AG09309 (cell line): ENCODE data around the gene PROKR2.
A peak's percentile ranks its signal among the peaks of the same experiment; 100 is the strongest.

Source experiments
- DNase-seq: peaks from one replicate; pipeline ENCODE4 v3.0.0-alpha.2; 2010; ENCODE audit warnings: low read depth
- H3K4me3 ChIP-seq: 2 replicates; pipeline ENCODE4 v1.5.1; 2011; ENCODE audit warnings: mild to moderate bottlenecking, low read depth, low read length, moderate library complexity; ENCODE audit not compliant: control insufficient read depth
- CTCF ChIP-seq: IDR thresholded peaks from 2 replicates; pipeline ENCODE4 v1.5.1; 2011; ENCODE audit warnings: mild to moderate bottlenecking, low read depth, low read length, inconsistent platforms; ENCODE audit not compliant: insufficient read depth, control insufficient read depth; ENCODE audit errors: missing control alignments

Gene PROKR2

GRCh38 chr20:5356941-5357340, 40.2 kb upstream of the PROKR2 start:
- no peak overlapping the region for H3K4me3 ChIP-seq
- TF ChIP-seq CTCF: no peak
- no peak for DNase-seq

- H3K4me3 ChIP-seq: no peak overlapping the region
- DNase-seq: no peak
- TF ChIP-seq CTCF: no peak
Measured at GRCh38 chr20:5354901-5355300, 38.1 kb upstream of the PROKR2 start.

GRCh38 chr20:5353624-5354496, 37.1 kb upstream of the PROKR2 start:
- H3K4me3 ChIP-seq: no peak overlapping the region
- peak; percentile 5 for DNase-seq
- TF ChIP-seq CTCF: no peak

GRCh38 chr20:5349448-5349847, 32.7 kb upstream of the PROKR2 start:
- no peak overlapping the region for H3K4me3 ChIP-seq
- TF ChIP-seq CTCF: no peak
- DNase-seq: no peak

- H3K4me3 ChIP-seq: no peak overlapping the region
- TF ChIP-seq CTCF: no peak
- DNase-seq: no peak
Measured at GRCh38 chr20:5342021-5342420, 25.3 kb upstream of the PROKR2 start.

GRCh38 chr20:5331340-5331739, 14.6 kb upstream of the PROKR2 start:
- no peak overlapping the region for H3K4me3 ChIP-seq
- TF ChIP-seq CTCF: no peak

More at GRCh38 chr20:5331340-5331739, 14.6 kb upstream of the PROKR2 start:
- DNase-seq: no peak
